Astrocyte (in vitro differentiated cells and primary cell): Measurements from ENCODE around the gene NTRK1. TPM values are rescaled to one million over a fixed set of nuclear protein-coding genes. Genes with fewer than 3 reads are reported as not detected.

Experiments
- DNase-seq: peaks from one replicate; pipeline ENCODE4 v3.0.0-alpha.2; 2010; ENCODE audit warnings: low read depth
- FAIRE-seq: peaks from 2 replicates; lab custom pipeline; 2011; peaks lifted over from hg19 to GRCh38; lab: Jason Lieb, UNC
- H2AFZ ChIP-seq: 2 replicates; pipeline ENCODE4 v1.6.0; 2012; ENCODE audit warnings: low read depth, low read length, inconsistent platforms
- H3K27ac ChIP-seq: 2 replicates; pipeline ENCODE4 v1.5.1; 2011; ENCODE audit warnings: low read depth, low read length, inconsistent platforms
- H3K27me3 ChIP-seq: 2 replicates; pipeline ENCODE4 v1.6.0; 2011; ENCODE audit warnings: low read length, inconsistent platforms; ENCODE audit not compliant: insufficient read depth
- H3K36me3 ChIP-seq: 2 replicates; pipeline ENCODE4 v1.5.1; 2011; ENCODE audit warnings: low read length, inconsistent platforms; ENCODE audit not compliant: insufficient read depth
- H3K4me1 ChIP-seq: 2 replicates; pipeline ENCODE4 v1.5.1; 2011; ENCODE audit warnings: low read length, inconsistent platforms; ENCODE audit not compliant: insufficient read depth
- H3K4me2 ChIP-seq: 2 replicates; pipeline ENCODE4 v1.6.0; 2012; ENCODE audit warnings: low read length, inconsistent platforms
- H3K4me3 ChIP-seq: 2 replicates; pipeline ENCODE4 v1.5.1; 2011; ENCODE audit warnings: low read depth, mild to moderate bottlenecking, low read length, inconsistent platforms; ENCODE audit not compliant: insufficient read depth
- H3K79me2 ChIP-seq: 2 replicates; pipeline ENCODE4 v1.6.0; 2012; ENCODE audit warnings: mild to moderate bottlenecking, low read length, inconsistent platforms; ENCODE audit not compliant: insufficient read depth
- H3K9ac ChIP-seq: 2 replicates; pipeline ENCODE4 v1.6.0; 2012; ENCODE audit warnings: mild to moderate bottlenecking, low read length, inconsistent platforms
- H3K9me3 ChIP-seq: 2 replicates; pipeline ENCODE4 v1.5.1; 2012; ENCODE audit warnings: low read depth, mild to moderate bottlenecking, low read length, inconsistent platforms; ENCODE audit not compliant: insufficient read depth
- H4K20me1 ChIP-seq: 2 replicates; pipeline ENCODE4 v1.6.0; 2012; ENCODE audit warnings: low read length, inconsistent platforms; ENCODE audit not compliant: insufficient read depth
- H3K27ac Mint-ChIP-seq: one replicate; pipeline ENCODE4 v1.8.0; 2021; ENCODE audit warnings: mild to moderate bottlenecking, mixed read lengths; ENCODE audit not compliant: unreplicated experiment
- H3K27me3 Mint-ChIP-seq: one replicate; pipeline ENCODE4 v1.8.0; 2021; ENCODE audit warnings: low read depth, mixed read lengths; ENCODE audit not compliant: unreplicated experiment
- H3K36me3 Mint-ChIP-seq: one replicate; pipeline ENCODE4 v1.8.0; 2021; ENCODE audit warnings: low read depth, mixed read lengths; ENCODE audit not compliant: unreplicated experiment
- H3K4me1 Mint-ChIP-seq: one replicate; pipeline ENCODE4 v1.8.0; 2021; ENCODE audit warnings: low read depth, mixed read lengths; ENCODE audit not compliant: unreplicated experiment
- H3K4me3 Mint-ChIP-seq: one replicate; pipeline ENCODE4 v1.8.0; 2021; ENCODE audit warnings: mild to moderate bottlenecking, moderate library complexity, mixed read lengths; ENCODE audit not compliant: unreplicated experiment
- H3K9me3 Mint-ChIP-seq: one replicate; pipeline ENCODE4 v1.8.0; 2021; ENCODE audit warnings: mild to moderate bottlenecking, mixed read lengths; ENCODE audit not compliant: unreplicated experiment
- EZH2 ChIP-seq: IDR thresholded peaks from 2 replicates; pipeline ENCODE4 v1.6.1; 2012; ENCODE audit warnings: mild to moderate bottlenecking, low read length, inconsistent platforms; ENCODE audit not compliant: insufficient read depth
- total RNA-seq: library from RNA; stranded (reverse); gene quantifications from 2 replicates; pipeline ENCODE4 v1.2.1, GENCODE V29; 2021
- TF ChIP-seq, protein P1 (sequence below): IDR thresholded peaks from 2 replicates; pipeline ENCODE4 v1.5.1; 2011; ENCODE audit warnings: low read depth, mild to moderate bottlenecking, inconsistent platforms, low read length, moderate library complexity; ENCODE audit not compliant: insufficient read depth

The NTRK1 gene
- total RNA-seq, 1 donor from 2014 or later, result 0.27 TPM

DNA sequence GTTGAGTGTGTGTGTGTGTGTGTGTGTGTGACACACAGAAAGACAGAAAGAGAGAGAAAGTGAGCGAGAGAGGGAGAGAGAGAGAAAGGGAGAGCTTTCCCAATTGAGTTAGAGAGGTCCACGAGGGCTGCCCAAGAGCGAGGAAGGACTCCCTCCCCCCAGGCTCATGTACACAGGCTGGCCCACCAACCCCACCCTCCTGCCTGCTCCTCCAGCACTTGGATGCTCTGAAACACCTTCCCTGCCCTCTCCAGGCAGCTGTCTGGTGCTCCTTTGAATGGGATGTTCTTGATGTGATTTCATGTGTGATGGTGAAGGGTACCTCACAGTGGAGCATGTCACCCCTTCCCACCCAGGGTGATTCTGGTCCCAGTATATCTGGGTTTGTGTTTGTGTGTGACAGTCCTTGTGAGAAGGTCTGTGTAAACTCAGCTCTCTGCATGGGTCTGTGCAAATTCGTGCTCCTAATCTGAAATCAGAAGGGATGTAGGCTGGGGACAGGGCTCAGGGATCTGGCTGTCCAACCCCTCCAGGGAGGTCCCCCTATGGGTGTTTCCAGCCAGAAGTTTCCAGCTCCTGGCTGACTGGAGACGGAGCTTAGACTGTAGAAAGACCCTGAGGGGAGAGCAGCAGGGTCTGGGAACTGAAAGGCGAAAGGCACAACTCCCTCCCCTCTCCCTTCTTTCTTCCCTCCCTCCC lies 26.1 kb downstream of the NTRK1 start:
- H4K20me1 ChIP-seq, result no peaks in the 10 kb centered on the region
- no peak for TF ChIP-seq EZH2
- TF ChIP-seq, protein P1, sequence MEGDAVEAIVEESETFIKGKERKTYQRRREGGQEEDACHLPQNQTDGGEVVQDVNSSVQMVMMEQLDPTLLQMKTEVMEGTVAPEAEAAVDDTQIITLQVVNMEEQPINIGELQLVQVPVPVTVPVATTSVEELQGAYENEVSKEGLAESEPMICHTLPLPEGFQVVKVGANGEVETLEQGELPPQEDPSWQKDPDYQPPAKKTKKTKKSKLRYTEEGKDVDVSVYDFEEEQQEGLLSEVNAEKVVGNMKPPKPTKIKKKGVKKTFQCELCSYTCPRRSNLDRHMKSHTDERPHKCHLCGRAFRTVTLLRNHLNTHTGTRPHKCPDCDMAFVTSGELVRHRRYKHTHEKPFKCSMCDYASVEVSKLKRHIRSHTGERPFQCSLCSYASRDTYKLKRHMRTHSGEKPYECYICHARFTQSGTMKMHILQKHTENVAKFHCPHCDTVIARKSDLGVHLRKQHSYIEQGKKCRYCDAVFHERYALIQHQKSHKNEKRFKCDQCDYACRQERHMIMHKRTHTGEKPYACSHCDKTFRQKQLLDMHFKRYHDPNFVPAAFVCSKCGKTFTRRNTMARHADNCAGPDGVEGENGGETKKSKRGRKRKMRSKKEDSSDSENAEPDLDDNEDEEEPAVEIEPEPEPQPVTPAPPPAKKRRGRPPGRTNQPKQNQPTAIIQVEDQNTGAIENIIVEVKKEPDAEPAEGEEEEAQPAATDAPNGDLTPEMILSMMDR, result no peak
- H3K36me3 ChIP-seq, result no peaks in the 10 kb centered on the region
- Mint-ChIP-seq H3K27ac (no peak overlapping the region), H3K4me1 (peaks cover 7% of the 10 kb centered on the region), H3K9me3 (no peaks in the 10 kb centered on the region), H3K27me3 (peaks cover 84% of the 10 kb centered on the region), H3K4me3 (no peak overlapping the region), H3K36me3 (no peaks in the 10 kb centered on the region)
- FAIRE-seq (no peak), DNase-seq (no peak)
- H3K4me2 ChIP-seq, result no peak overlapping the region
- no peaks in the 10 kb centered on the region for H3K4me1 ChIP-seq
- no peak overlapping the region for H2AFZ ChIP-seq
- no peaks in the 10 kb centered on the region for H3K9me3 ChIP-seq
- no peaks in the 10 kb centered on the region for H3K79me2 ChIP-seq
- H3K9ac ChIP-seq, result no peak overlapping the region
- H3K27me3 ChIP-seq, result peaks cover 28% of the 10 kb centered on the region
- H3K4me3 ChIP-seq, result no peak overlapping the region
- no peak overlapping the region for H3K27ac ChIP-seq

- Histone ChIP-seq H3K27me3 (peaks cover 22% of the 10 kb centered on the region), H3K79me2 (no peaks in the 10 kb centered on the region), H2AFZ (no peak overlapping the region), H3K9me3 (no peaks in the 10 kb centered on the region), H3K4me1 (no peaks in the 10 kb centered on the region), H3K9ac (no peak overlapping the region), H3K4me2 (no peak overlapping the region), H3K36me3 (no peaks in the 10 kb centered on the region), H3K27ac (no peak overlapping the region), H3K4me3 (no peak overlapping the region), H4K20me1 (no peaks in the 10 kb centered on the region)
- Mint-ChIP-seq H3K27ac (no peak overlapping the region), H3K4me1 (peaks cover 7% of the 10 kb centered on the region), H3K36me3 (no peaks in the 10 kb centered on the region), H3K9me3 (no peaks in the 10 kb centered on the region), H3K4me3 (no peak overlapping the region), H3K27me3 (peaks cover 80% of the 10 kb centered on the region)
- TF ChIP-seq, protein P1, result no peak
- TF ChIP-seq EZH2, result no peak
- FAIRE-seq, result no peak
- no peak for DNase-seq
These were observed 26.7 kb downstream of the NTRK1 start for GRCh38 chr1:156887317-156887716.

GRCh38 chr1:156887734-156888133 lies 27.1 kb downstream of the NTRK1 start:
- FAIRE-seq, result no peak

More at GRCh38 chr1:156887734-156888133, 27.1 kb downstream of the NTRK1 start:
- no peak for DNase-seq
- Histone ChIP-seq H3K79me2 (no peaks in the 10 kb centered on the region), H3K27me3 (peaks cover 21% of the 10 kb centered on the region), H2AFZ (no peak overlapping the region), H3K27ac (no peak overlapping the region), H3K4me2 (no peak overlapping the region), H3K36me3 (no peaks in the 10 kb centered on the region), H3K9me3 (no peaks in the 10 kb centered on the region), H3K4me1 (peaks cover 2% of the 10 kb centered on the region), H3K9ac (no peak overlapping the region), H3K4me3 (no peak overlapping the region), H4K20me1 (no peaks in the 10 kb centered on the region)
- Mint-ChIP-seq H3K27ac (no peak overlapping the region), H3K9me3 (no peaks in the 10 kb centered on the region), H3K4me1 (peaks cover 7% of the 10 kb centered on the region), H3K36me3 (no peaks in the 10 kb centered on the region), H3K27me3 (peaks cover 76% of the 10 kb centered on the region), H3K4me3 (no peak overlapping the region)
- TF ChIP-seq, protein P1, result no peak
- TF ChIP-seq EZH2, result no peak
